Mesodermal cell (in vitro differentiated cells): ENCODE measurements around the gene SLC9A9.

ENCODE experiments used
- H3K27ac ChIP-seq: 2 replicates; pipeline ENCODE4 v1.7.0; 2013; ENCODE audit warnings: mild to moderate bottlenecking, low read depth, low read length, moderate library complexity; ENCODE audit not compliant: severe bottlenecking
- H3K36me3 ChIP-seq: 2 replicates; pipeline ENCODE4 v1.7.1; 2013; ENCODE audit warnings: mild to moderate bottlenecking, low read length, moderate library complexity; ENCODE audit not compliant: control insufficient read depth, insufficient read depth
- H3K4me1 ChIP-seq: one replicate; pipeline ENCODE4 v1.7.1; 2013; ENCODE audit warnings: mild to moderate bottlenecking, low read length; ENCODE audit not compliant: insufficient read depth, control insufficient read depth, poor library complexity, severe bottlenecking
- H3K4me3 ChIP-seq: 2 replicates; pipeline ENCODE4 v1.7.0; 2013; ENCODE audit warnings: low read length, control low read depth, mild to moderate bottlenecking; ENCODE audit not compliant: insufficient read depth, poor library complexity, severe bottlenecking; ENCODE audit errors: extremely low read depth
- H3K9me3 ChIP-seq: 2 replicates; pipeline ENCODE4 v1.7.1; 2013; ENCODE audit warnings: mild to moderate bottlenecking, low read length, moderate library complexity; ENCODE audit not compliant: control insufficient read depth
- WGBS, 2 experiments: methylation state at CpG; one replicate each; pipeline ENCODE4 v1.1.5; 2013; ENCODE audit warnings: missing lambda C conversion rate in 2 of 2; ENCODE audit not compliant: insufficient coverage in 2 of 2; 5-methylcytosine and 5-hydroxymethylcytosine counted together

SLC9A9 gene

GRCh38 chr3:143629726-143630125 is 218.5 kb downstream of the SLC9A9 start:
- Histone ChIP-seq H3K9me3 (no peaks in the 10 kb centered on the region), H3K36me3 (no peaks in the 10 kb centered on the region), H3K4me1 (no peaks in the 10 kb centered on the region), H3K4me3 (no peak overlapping the region), H3K27ac (no peak overlapping the region)

- no peaks in the 10 kb centered on the region for H3K36me3 ChIP-seq
- no peak overlapping the region for H3K4me3 ChIP-seq
- no peaks in the 10 kb centered on the region for H3K4me1 ChIP-seq
- H3K9me3 ChIP-seq = no peaks in the 10 kb centered on the region
- H3K27ac ChIP-seq = no peak overlapping the region
- no CpG with 5 or more reads among the region's 3 CpGs for whole genome bisulfite sequencing, 2 experiments
Measured at GRCh38 chr3:143628971-143629370, 219.3 kb downstream of the SLC9A9 start.

GRCh38 chr3:143627336-143627735 is 220.9 kb downstream of the SLC9A9 start:
- Histone ChIP-seq H3K27ac (no peak overlapping the region), H3K36me3 (no peaks in the 10 kb centered on the region), H3K9me3 (no peaks in the 10 kb centered on the region), H3K4me1 (no peaks in the 10 kb centered on the region), H3K4me3 (no peak overlapping the region)
- 93% methylated on average over 4 of the region's 5 CpGs; no CpG with 5 or more reads in 1 of the 2 experiments for WGBS, 2 experiments

GRCh38 chr3:143619231-143619630 is 229.0 kb downstream of the SLC9A9 start:
- Histone ChIP-seq H3K4me3 (no peak overlapping the region), H3K4me1 (no peaks in the 10 kb centered on the region), H3K9me3 (peaks cover 5% of the 10 kb centered on the region), H3K36me3 (no peaks in the 10 kb centered on the region), H3K27ac (no peak overlapping the region)
- WGBS, 2 experiments = no CpG with 5 or more reads among the region's 4 CpGs

GRCh38 chr3:143617050-143617449 is 231.2 kb downstream of the SLC9A9 start:
- H3K36me3 ChIP-seq = no peaks in the 10 kb centered on the region
- 100% methylated on average over 1 of the region's 2 CpGs; no CpG with 5 or more reads in 1 of the 2 experiments for WGBS, 2 experiments
- peaks cover 5% of the 10 kb centered on the region for H3K9me3 ChIP-seq
- H3K4me1 ChIP-seq = no peaks in the 10 kb centered on the region
- no peak overlapping the region for H3K27ac ChIP-seq
- no peak overlapping the region for H3K4me3 ChIP-seq

GRCh38 chr3:143613226-143613625 is 235.0 kb downstream of the SLC9A9 start:
- Histone ChIP-seq H3K4me3 (no peak overlapping the region), H3K4me1 (peaks cover 3% of the 10 kb centered on the region), H3K9me3 (no peaks in the 10 kb centered on the region), H3K36me3 (no peaks in the 10 kb centered on the region), H3K27ac (no peak overlapping the region)

GRCh38 chr3:143612541-143612940 is 235.7 kb downstream of the SLC9A9 start:
- Histone ChIP-seq H3K9me3 (no peaks in the 10 kb centered on the region), H3K4me1 (peaks cover 3% of the 10 kb centered on the region), H3K4me3 (no peak overlapping the region), H3K36me3 (no peaks in the 10 kb centered on the region), H3K27ac (no peak overlapping the region)
- 100% methylated on average over 1 of the region's 2 CpGs; no CpG with 5 or more reads in 1 of the 2 experiments for WGBS, 2 experiments

GRCh38 chr3:143608966-143609365 is 239.3 kb downstream of the SLC9A9 start:
- no CpG with 5 or more reads among the region's 5 CpGs for WGBS, 2 experiments
- no peak overlapping the region for H3K27ac ChIP-seq
- H3K4me1 ChIP-seq = peaks cover 3% of the 10 kb centered on the region
- H3K4me3 ChIP-seq = no peak overlapping the region
- H3K36me3 ChIP-seq = no peaks in the 10 kb centered on the region
- no peaks in the 10 kb centered on the region for H3K9me3 ChIP-seq

- 89 to 100% methylated on average over 1 to 3 of the region's 3 CpGs for WGBS, 2 experiments
- Histone ChIP-seq H3K27ac (no peak overlapping the region), H3K9me3 (no peaks in the 10 kb centered on the region)
Measured at GRCh38 chr3:143605233-143605950, 242.9 kb downstream of the SLC9A9 start.

GRCh38 chr3:143604402-143605185 is 243.7 kb downstream of the SLC9A9 start:
- Histone ChIP-seq H3K27ac (no peak overlapping the region), H3K9me3 (no peaks in the 10 kb centered on the region), H3K36me3 (no peaks in the 10 kb centered on the region), H3K4me1 (peaks cover 3% of the 10 kb centered on the region), H3K4me3 (no peak overlapping the region)
- 91 to 100% methylated on average over 2 to 3 of the region's 5 CpGs for WGBS, 2 experiments

More at GRCh38 chr3:143605233-143605950, 242.9 kb downstream of the SLC9A9 start:
- Histone ChIP-seq H3K36me3 (no peaks in the 10 kb centered on the region), H3K4me1 (peaks cover 3% of the 10 kb centered on the region), H3K4me3 (no peak overlapping the region)

- no peak overlapping the region for H3K27ac ChIP-seq
- H3K4me3 ChIP-seq = no peak overlapping the region
- WGBS, 2 experiments = 100% methylated on average over 1 to 4 of the region's 5 CpGs
- H3K36me3 ChIP-seq = no peaks in the 10 kb centered on the region
- no peaks in the 10 kb centered on the region for H3K9me3 ChIP-seq
- H3K4me1 ChIP-seq = no peaks in the 10 kb centered on the region
Measured at GRCh38 chr3:143603774-143604173, 244.5 kb downstream of the SLC9A9 start.
